Thoracic aorta (tissue), 2 donors: ENCODE measurements around the gene WDR76. TPM values are rescaled to one million over a fixed set of nuclear protein-coding genes. Genes with fewer than 3 reads are reported as not detected.

ENCODE experiments used
- ATAC-seq: fragments of 150-250 bp; one replicate; pipeline ENCODE4 v1.8.0; 2017; ENCODE audit warnings: low read depth; ENCODE audit not compliant: insufficient number of reproducible peaks, low FRiP score
- DNase-seq: peaks from one replicate; pipeline ENCODE4 v3.0.0-alpha.2; 2020; ENCODE audit warnings: low spot score
- H3K27ac ChIP-seq, 2 donors: fragments of 200-600 bp; sonication (generic); 1 replicate in 1 of 2; 2 replicates in 1 of 2; pipeline ENCODE4 v1.5.1; 2016; ENCODE audit warnings: mild to moderate bottlenecking in 2 of 2, moderate library complexity in 2 of 2
- H3K27me3 ChIP-seq: fragments of 200-600 bp; sonication (generic); replicated peaks from 2 replicates; pipeline ENCODE4 v1.6.0; 2016; ENCODE audit warnings: mild to moderate bottlenecking; ENCODE audit not compliant: insufficient read depth
- H3K36me3 ChIP-seq: fragments of 200-600 bp; sonication (generic); one replicate; pipeline ENCODE4 v1.5.1; 2016
- H3K4me1 ChIP-seq, 2 donors: fragments of 200-600 bp; sonication (generic); 1 replicate in 1 of 2; 2 replicates in 1 of 2; pipeline versions ENCODE4 v1.5.1 to v1.6.0; 2016; ENCODE audit warnings: low read depth in 2 of 2, mild to moderate bottlenecking in 1 of 2; ENCODE audit not compliant: control insufficient read depth in 1 of 2
- H3K4me3 ChIP-seq: fragments of 200-600 bp; sonication (generic); 2 replicates; pipeline ENCODE4 v1.5.1; 2016; ENCODE audit warnings: mild to moderate bottlenecking
- H3K9me3 ChIP-seq: fragments of 200-600 bp; sonication (generic); 2 replicates; pipeline ENCODE4 v1.5.1; 2016
- total RNA-seq, 2 donors: library from RNA; depleted of rRNA; stranded (reverse); fragments of >200 nt; gene quantifications; one replicate each; pipeline versions ENCODE4 v1.1.0 to v1.2.3, GENCODE V29; 2016
- TF ChIP-seq, protein P1 (sequence below): fragments of 200-600 bp; sonication (generic); IDR thresholded peaks from one replicate; pipeline ENCODE4 v1.5.1; 2019; ENCODE audit warnings: antibody characterized with exemption

Gene WDR76
- total RNA-seq, 2 donors from 2014 or later, result 3.8 to 6.6 TPM

DNA sequence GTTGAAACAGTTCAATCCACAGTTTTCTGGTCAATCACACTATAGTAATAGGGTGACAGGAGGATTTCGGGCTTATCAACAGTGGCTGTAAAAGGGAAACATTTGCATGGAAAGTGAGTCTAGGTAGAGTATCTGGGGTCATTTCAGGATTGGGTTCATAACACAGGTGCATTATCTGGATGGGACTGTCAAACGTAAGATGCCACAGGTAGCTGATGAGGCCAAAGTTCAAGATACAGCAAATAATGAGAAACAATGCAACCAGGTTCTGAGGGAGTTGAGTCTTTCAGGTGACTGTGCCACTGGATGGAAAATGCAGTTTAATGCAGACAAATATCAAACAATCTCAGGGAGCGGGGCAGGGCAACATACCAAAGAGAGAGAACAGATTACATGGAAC, 62.2 kb downstream of the WDR76 start:
- Histone ChIP-seq H3K36me3 (no peaks in the 10 kb centered on the region), H3K27me3 (no peaks in the 10 kb centered on the region), H3K27ac (no peak overlapping the region), H3K4me3 (no peak overlapping the region), H3K9me3 (no peaks in the 10 kb centered on the region), H3K4me1 (no peaks in the 10 kb centered on the region)
- ATAC-seq (no peak), DNase-seq (no peak)
- TF ChIP-seq, protein P1, sequence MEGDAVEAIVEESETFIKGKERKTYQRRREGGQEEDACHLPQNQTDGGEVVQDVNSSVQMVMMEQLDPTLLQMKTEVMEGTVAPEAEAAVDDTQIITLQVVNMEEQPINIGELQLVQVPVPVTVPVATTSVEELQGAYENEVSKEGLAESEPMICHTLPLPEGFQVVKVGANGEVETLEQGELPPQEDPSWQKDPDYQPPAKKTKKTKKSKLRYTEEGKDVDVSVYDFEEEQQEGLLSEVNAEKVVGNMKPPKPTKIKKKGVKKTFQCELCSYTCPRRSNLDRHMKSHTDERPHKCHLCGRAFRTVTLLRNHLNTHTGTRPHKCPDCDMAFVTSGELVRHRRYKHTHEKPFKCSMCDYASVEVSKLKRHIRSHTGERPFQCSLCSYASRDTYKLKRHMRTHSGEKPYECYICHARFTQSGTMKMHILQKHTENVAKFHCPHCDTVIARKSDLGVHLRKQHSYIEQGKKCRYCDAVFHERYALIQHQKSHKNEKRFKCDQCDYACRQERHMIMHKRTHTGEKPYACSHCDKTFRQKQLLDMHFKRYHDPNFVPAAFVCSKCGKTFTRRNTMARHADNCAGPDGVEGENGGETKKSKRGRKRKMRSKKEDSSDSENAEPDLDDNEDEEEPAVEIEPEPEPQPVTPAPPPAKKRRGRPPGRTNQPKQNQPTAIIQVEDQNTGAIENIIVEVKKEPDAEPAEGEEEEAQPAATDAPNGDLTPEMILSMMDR, result no peak

DNA sequence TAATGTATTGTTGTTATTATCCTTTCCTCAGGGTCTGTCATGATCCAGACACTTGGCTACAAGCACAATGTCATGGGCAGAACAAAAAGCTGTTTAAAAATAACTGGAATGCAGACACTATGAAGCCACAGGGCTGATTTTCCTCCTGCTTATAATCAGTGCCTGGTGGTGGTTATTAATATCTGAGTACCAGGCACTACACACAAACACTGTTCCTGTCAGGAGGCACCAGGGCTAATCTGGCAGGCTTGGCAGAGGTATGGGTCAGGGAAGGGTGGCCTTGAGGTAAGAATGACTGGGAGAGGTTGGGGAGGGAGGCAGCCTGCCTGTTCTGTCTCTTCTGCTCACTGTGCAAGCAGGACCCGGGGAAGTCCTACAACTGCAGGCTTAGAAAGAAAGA, 67.2 kb downstream of the WDR76 start:
- no peaks in the 10 kb centered on the region for H3K27me3 ChIP-seq
- ATAC-seq, result no peak
- H3K4me1 ChIP-seq, result no peaks in the 10 kb centered on the region
- H3K4me3 ChIP-seq, result no peak overlapping the region
- H3K9me3 ChIP-seq, result no peaks in the 10 kb centered on the region
- DNase-seq, result no peak
- TF ChIP-seq, protein P1, result no peak
- no peak overlapping the region for H3K27ac ChIP-seq
- no peaks in the 10 kb centered on the region for H3K36me3 ChIP-seq

DNA sequence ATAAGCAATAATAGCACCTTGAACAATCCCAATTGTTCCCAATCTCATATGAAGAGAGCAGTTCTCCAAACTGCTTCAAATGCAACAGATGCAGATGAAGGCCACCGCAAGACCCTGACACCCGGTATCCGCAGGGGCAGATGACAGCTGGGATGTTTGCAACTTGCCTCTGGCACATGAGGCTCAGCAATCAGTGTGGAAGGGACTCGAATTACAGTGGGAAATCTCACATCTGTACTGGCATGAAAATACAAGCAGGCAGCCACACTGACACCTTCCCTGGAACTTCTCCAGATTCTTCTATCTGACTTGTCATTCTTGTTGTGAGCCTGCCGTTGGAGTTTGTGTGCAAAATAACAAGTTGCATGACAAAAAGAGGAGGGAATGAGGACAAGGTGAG, 68.8 kb downstream of the WDR76 start:
- H3K36me3 ChIP-seq, result no peaks in the 10 kb centered on the region
- TF ChIP-seq, protein P1, result no peak
- DNase-seq (no peak), ATAC-seq (no peak)
- H3K27me3 ChIP-seq, result no peaks in the 10 kb centered on the region
- H3K4me3 ChIP-seq, result no peak overlapping the region
- H3K9me3 ChIP-seq, result no peaks in the 10 kb centered on the region
- no peak overlapping the region for H3K27ac ChIP-seq
- H3K4me1 ChIP-seq, result no peaks in the 10 kb centered on the region

DNA sequence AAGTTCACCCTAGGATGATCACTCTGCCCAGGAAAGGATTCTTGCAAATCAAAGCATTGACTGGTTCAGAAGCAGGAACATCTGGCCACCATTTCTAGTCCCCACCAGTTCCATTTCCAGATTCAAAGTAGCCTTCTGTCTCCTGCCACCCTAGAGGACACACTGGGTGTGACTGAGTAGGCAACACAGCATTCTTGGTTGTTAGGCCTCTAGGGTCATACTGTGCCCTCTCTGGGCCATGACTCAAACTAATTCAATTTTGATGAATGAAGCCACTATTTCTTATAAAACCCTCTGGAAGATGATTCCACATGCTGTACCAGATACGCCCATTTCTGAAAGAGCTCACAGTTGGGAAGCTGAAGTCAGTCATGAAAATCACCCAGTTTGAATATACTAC, 69.7 kb downstream of the WDR76 start:
- no peak for DNase-seq
- H3K4me3 ChIP-seq, result no peak overlapping the region
- no peaks in the 10 kb centered on the region for H3K4me1 ChIP-seq
- no peaks in the 10 kb centered on the region for H3K27me3 ChIP-seq
- no peak for ATAC-seq
- no peak overlapping the region for H3K27ac ChIP-seq
- H3K36me3 ChIP-seq, result no peaks in the 10 kb centered on the region
- no peaks in the 10 kb centered on the region for H3K9me3 ChIP-seq
- TF ChIP-seq, protein P1, result no peak

DNA sequence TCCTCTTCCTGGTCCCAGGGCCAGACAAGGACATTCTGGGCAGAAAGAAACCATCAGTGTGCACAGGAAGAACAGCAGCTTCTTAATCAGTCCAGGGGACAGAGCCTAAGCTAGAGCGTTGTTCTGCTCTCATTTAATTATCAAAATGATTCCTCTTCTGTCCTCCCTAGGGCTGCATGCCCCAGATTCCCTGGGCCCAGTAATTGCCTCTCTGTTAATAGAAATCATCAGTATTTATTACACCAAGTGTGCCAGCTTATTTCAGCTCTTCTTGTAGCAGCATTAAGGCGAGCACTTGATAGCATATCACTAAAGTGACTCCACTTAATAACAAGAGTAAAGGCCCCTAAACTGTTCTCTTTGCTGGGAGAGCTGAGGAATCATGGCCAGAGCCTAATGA, 72.1 kb downstream of the WDR76 start:
- no peaks in the 10 kb centered on the region for H3K4me1 ChIP-seq
- DNase-seq, result no peak

More for the DNA sequence above, 72.1 kb downstream of the WDR76 start:
- no peak overlapping the region for H3K4me3 ChIP-seq
- H3K36me3 ChIP-seq, result no peaks in the 10 kb centered on the region
- no peak overlapping the region for H3K27ac ChIP-seq
- no peak for ATAC-seq
- no peaks in the 10 kb centered on the region for H3K27me3 ChIP-seq
- TF ChIP-seq, protein P1, result no peak
- no peaks in the 10 kb centered on the region for H3K9me3 ChIP-seq
